H1 (cell line): ENCODE measurements around the gene ZNF654. TPM values are rescaled to one million over a fixed set of nuclear protein-coding genes. Genes with fewer than 3 reads are reported as not detected.
A peak's percentile ranks its signal among the peaks of the same experiment; 100 is the strongest.

Source experiments
- CBX5 ChIP-seq: fragments of 300-800, 300-1000 bp; sonication (generic); IDR thresholded peaks from 2 replicates; pipeline ENCODE4 v1.7.1; 2016; ENCODE audit warnings: antibody characterized with exemption, low read length, low read depth
- CEBPB ChIP-seq: IDR thresholded peaks from 2 replicates; pipeline ENCODE4 v1.6.1; 2012; ENCODE audit warnings: low read depth, low read length
- JUN ChIP-seq: IDR thresholded peaks from 2 replicates; pipeline ENCODE4 v1.6.1; 2011; ENCODE audit warnings: low read depth, mild to moderate bottlenecking, improper control_type of control experiment, low read length
- MAFK ChIP-seq: IDR thresholded peaks from 2 replicates; pipeline ENCODE4 v1.6.1; 2012; ENCODE audit warnings: low read depth, mild to moderate bottlenecking, improper control_type of control experiment, low read length
- NANOG ChIP-seq: IDR thresholded peaks from 2 replicates; pipeline ENCODE4 v1.6.1; 2011; ENCODE audit warnings: low read length, low read depth, mild to moderate bottlenecking, inconsistent platforms; ENCODE audit not compliant: insufficient read depth, poor library complexity, severe bottlenecking
- POLR2A ChIP-seq, 2 experiments: IDR thresholded peaks; 1 replicate in 1 of 2; 2 replicates in 1 of 2; pipeline ENCODE4 v1.6.1; 2011; ENCODE audit warnings: low read depth in 2 of 2, low read length in 2 of 2, mild to moderate bottlenecking in 2 of 2; ENCODE audit errors: control extremely low read depth in 1 of 2
- SUZ12 ChIP-seq: fragments of 200-600 bp; sonication (generic); IDR thresholded peaks from 2 replicates; pipeline ENCODE4 v1.6.1; 2012; ENCODE audit warnings: mild to moderate bottlenecking, inconsistent platforms, low read length, moderate library complexity, mixed read lengths
- ZNF274 ChIP-seq: IDR thresholded peaks from 2 replicates; pipeline ENCODE4 v1.7.0; 2012; ENCODE audit warnings: low read length, borderline replicate concordance; ENCODE audit errors: extremely low read depth
- polyA plus RNA-seq, 7 experiments: library from polyadenylated mRNA; depleted of rRNA in 3 of 7; stranded (reverse) in 5 of 7; unstranded in 2 of 7; fragments of >200 nt in 5 of 7; fragments of 200-250 nt in 2 of 7; gene quantifications; 1 replicate in 5 of 7; 2 replicates in 1 of 7; 4 replicates in 1 of 7; pipeline versions ENCODE4 v1.2.1 to v1.2.3, GENCODE V29; 2011 to 2013; ENCODE audit warnings: missing spikeins in 2 of 7, mixed read lengths in 2 of 7
- total RNA-seq: library from RNA; stranded (reverse); fragmentation: NEBNext Ultra II Directional; extraction: Animal tissue kit (Norgen Biotek cat#: 25700); gene quantifications from 2 replicates; pipeline ENCODE4 v1.2.1, GENCODE V29; 2021

Gene ZNF654
- total and polyA plus RNA-seq, 2 of the 8 experiments (the other 6 are each of a cell fraction or from before 2014, with no cell fraction given), result 0.47 to 5.3 TPM

- no peak for TF ChIP-seq CBX5
- no peak for TF ChIP-seq JUN
- no peak for TF ChIP-seq CEBPB
- TF ChIP-seq NANOG, result no peak
- peak in 1 of 2 experiments; percentile 5; a peak in 1 of 3 replicates for TF ChIP-seq POLR2A (IDR thresholded peaks at IDR 0.05; ENCODE audit: control extremely low read depth in 1 of 2, low read depth in 2 of 2, low read length in 2 of 2)
- TF ChIP-seq MAFK, result no peak
- TF ChIP-seq ZNF274, result no peak
- TF ChIP-seq SUZ12, result no peak
- TF ChIP-seq, all 59 proteins: peak for 5
Observed at GRCh38 chr3:88059380-88060170, 520 bp downstream of the ZNF654 start (continued).
